Neural cell (in vitro differentiated cells): ENCODE results near the gene FBP2.

Source experiments
- EP300 ChIP-seq: fragments of 450-650 bp; conservative IDR thresholded peaks from 2 replicates; pipeline ENCODE4 v1.6.1; 2014; ENCODE audit warnings: antibody characterized with exemption, mild to moderate bottlenecking, moderate library complexity; ENCODE audit not compliant: poor library complexity, severe bottlenecking
- RAD21 ChIP-seq: fragments of 450-650 bp; conservative IDR thresholded peaks from 2 replicates; pipeline ENCODE4 v1.6.1; 2014; ENCODE audit warnings: antibody characterized with exemption, mild to moderate bottlenecking, moderate library complexity
- TF ChIP-seq, protein P1 (sequence below): fragments of 450-650 bp; IDR thresholded peaks from 2 replicates; pipeline ENCODE4 v1.5.1; 2014; ENCODE audit warnings: antibody characterized with exemption, mild to moderate bottlenecking, moderate library complexity; ENCODE audit not compliant: poor library complexity, severe bottlenecking

DNA sequence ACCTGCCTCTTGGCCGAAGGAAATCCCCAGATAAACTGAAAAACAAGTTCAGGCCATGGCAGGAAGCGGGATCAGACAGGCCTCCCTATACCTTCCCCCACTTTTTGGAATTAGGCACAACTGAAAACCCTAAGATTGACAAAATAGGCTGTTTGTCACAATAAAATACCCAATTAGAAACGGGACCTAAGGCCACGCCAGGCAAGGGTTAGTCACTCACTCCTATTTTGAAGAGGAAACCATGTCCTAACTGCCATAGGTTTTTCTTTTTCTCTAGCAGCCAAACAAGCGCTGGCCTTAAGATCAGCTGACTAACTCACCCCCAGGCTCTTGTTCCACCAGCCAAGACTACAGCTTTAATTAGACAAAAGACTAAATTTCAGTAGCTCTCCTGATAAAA, 11.9 kb downstream of the FBP2 start:
- TF ChIP-seq, protein P1, sequence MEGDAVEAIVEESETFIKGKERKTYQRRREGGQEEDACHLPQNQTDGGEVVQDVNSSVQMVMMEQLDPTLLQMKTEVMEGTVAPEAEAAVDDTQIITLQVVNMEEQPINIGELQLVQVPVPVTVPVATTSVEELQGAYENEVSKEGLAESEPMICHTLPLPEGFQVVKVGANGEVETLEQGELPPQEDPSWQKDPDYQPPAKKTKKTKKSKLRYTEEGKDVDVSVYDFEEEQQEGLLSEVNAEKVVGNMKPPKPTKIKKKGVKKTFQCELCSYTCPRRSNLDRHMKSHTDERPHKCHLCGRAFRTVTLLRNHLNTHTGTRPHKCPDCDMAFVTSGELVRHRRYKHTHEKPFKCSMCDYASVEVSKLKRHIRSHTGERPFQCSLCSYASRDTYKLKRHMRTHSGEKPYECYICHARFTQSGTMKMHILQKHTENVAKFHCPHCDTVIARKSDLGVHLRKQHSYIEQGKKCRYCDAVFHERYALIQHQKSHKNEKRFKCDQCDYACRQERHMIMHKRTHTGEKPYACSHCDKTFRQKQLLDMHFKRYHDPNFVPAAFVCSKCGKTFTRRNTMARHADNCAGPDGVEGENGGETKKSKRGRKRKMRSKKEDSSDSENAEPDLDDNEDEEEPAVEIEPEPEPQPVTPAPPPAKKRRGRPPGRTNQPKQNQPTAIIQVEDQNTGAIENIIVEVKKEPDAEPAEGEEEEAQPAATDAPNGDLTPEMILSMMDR = no peak
- TF ChIP-seq RAD21 = no peak
- no peak for TF ChIP-seq EP300
